HG03280 (cell line): Measurements from ENCODE around the gene SEC24B.
"Not testable (repeated sequence)": the region's sequence is repeated elsewhere in the genome, so short reads cannot be mapped to it uniquely, and the experiment has no call there.

Source experiments
- ATAC-seq: cut with Tn5 transposase; IDR thresholded peaks from one replicate; pipeline ENCODE4 v1.9.1; 2021; ENCODE audit warnings: mild to moderate bottlenecking, moderate library complexity; ENCODE audit not compliant: unreplicated experiment

SEC24B gene

GRCh38 chr4:109574931-109575804, 141.6 kb downstream of the SEC24B start:
- ATAC-seq: no peak

GRCh38 chr4:109576462-109576861, 142.8 kb downstream of the SEC24B start:
- no peak for ATAC-seq

GRCh38 chr4:109578846-109579245, 145.2 kb downstream of the SEC24B start:
- no peak for ATAC-seq

- ATAC-seq: not testable (repeated sequence)
Observed at GRCh38 chr4:109579997-109580396, 146.4 kb downstream of the SEC24B start.

- ATAC-seq: peak; percentile 98
Observed at GRCh38 chr4:109588176-109588575, 154.6 kb downstream of the SEC24B start.

GRCh38 chr4:109589119-109589518, 155.5 kb downstream of the SEC24B start:
- no peak for ATAC-seq

- no peak for ATAC-seq
Observed at GRCh38 chr4:109589605-109590004, 156.0 kb downstream of the SEC24B start.
